Mucosa of descending colon (tissue), 3 donors: ENCODE measurements around the gene SLC25A43. TPM values are rescaled to one million over a fixed set of nuclear protein-coding genes. Genes with fewer than 3 reads are reported as not detected.
A peak's percentile ranks its signal among the peaks of the same experiment; 100 is the strongest.

Experiments used
- ATAC-seq: fragments of 200-7000 bp; cut with Tn5 transposase; one replicate; pipeline ENCODE4 v1.9.1; 2020; ENCODE audit warnings: mild to moderate bottlenecking, moderate library complexity
- DNase-seq, 3 donors: peaks; one replicate each; pipeline ENCODE4 v3.0.0-alpha.2; 2020
- H3K36me3 ChIP-seq: fragments of 200-600 bp; one replicate; pipeline ENCODE4 v1.8.0; 2021; ENCODE audit warnings: low read depth, mild to moderate bottlenecking
- H3K4me1 ChIP-seq: fragments of 200-600 bp; one replicate; pipeline ENCODE4 v1.8.0; 2021; ENCODE audit warnings: low read depth, mild to moderate bottlenecking
- H3K4me3 ChIP-seq: fragments of 200-600 bp; one replicate; pipeline ENCODE4 v1.8.0; 2021; ENCODE audit warnings: mild to moderate bottlenecking
- H3K9me3 ChIP-seq: fragments of 200-600 bp; one replicate; pipeline ENCODE4 v1.8.0; 2021; ENCODE audit warnings: mild to moderate bottlenecking
- intact Hi-C, 2 donors: fragments of 100-400 bp; cut with DNase I in 1 of 2; cut with micrococcal nuclease in 1 of 2; formaldehyde crosslinking; loops; one replicate each; pipeline versions ENCODE4 v1.11.0 to v1.11.1; 2022; cut with DNase I, micrococcal nuclease
- total RNA-seq, 3 donors: library from RNA; stranded (reverse); fragmentation: NEBNext Ultra II Directional in 2 of 3; extraction: Animal tissue kit (Norgen Biotek cat#: 25700) in 2 of 3; gene quantifications; one replicate each; pipeline versions ENCODE4 v1.2.1 to v1.2.4, GENCODE V29; 2021 to 2023
- TF ChIP-seq, protein P1 (sequence below): fragments of 200-600 bp; IDR thresholded peaks from one replicate; pipeline ENCODE4 v1.8.0; 2022; ENCODE audit warnings: antibody characterized with exemption, mild to moderate bottlenecking
- donor health status: DM: no; HTN: no; CAD: no; lungs with moderate emphysema.
- donor health status: DM: no; HTN: no; CAD: no.
- donor health status: DM: no; HTN: yes; CAD: no.

The SLC25A43 gene
- total RNA-seq, 3 donors from 2014 or later = 19.3 to 31.2 (median 23.3) TPM

DNA sequence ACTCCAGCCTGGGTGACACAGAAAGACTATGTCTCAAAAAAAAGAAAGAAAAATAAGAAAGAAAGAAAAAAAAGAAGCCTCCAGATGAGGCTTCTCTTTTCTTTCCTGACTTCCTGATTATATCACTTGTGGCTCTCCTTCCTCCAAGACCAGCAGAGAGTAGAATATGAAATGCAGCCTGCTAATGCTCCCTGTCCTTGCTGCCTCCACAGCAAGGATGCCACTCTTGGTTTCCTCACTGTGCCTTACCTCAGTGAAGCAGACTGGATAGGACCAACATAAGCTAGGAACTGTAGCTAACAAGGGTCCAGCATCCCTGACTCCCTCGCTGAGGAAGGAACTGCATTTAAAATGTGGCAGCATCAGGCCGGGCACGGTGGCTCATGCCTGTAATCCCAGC lies 11.7 kb downstream of the SLC25A43 start:
- no peak overlapping the region for H3K4me3 ChIP-seq
- intact Hi-C loops = no loop called here
- TF ChIP-seq, protein P1, sequence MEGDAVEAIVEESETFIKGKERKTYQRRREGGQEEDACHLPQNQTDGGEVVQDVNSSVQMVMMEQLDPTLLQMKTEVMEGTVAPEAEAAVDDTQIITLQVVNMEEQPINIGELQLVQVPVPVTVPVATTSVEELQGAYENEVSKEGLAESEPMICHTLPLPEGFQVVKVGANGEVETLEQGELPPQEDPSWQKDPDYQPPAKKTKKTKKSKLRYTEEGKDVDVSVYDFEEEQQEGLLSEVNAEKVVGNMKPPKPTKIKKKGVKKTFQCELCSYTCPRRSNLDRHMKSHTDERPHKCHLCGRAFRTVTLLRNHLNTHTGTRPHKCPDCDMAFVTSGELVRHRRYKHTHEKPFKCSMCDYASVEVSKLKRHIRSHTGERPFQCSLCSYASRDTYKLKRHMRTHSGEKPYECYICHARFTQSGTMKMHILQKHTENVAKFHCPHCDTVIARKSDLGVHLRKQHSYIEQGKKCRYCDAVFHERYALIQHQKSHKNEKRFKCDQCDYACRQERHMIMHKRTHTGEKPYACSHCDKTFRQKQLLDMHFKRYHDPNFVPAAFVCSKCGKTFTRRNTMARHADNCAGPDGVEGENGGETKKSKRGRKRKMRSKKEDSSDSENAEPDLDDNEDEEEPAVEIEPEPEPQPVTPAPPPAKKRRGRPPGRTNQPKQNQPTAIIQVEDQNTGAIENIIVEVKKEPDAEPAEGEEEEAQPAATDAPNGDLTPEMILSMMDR = no peak
- no peaks in the 10 kb centered on the region for H3K9me3 ChIP-seq
- peak; percentile 42 for ATAC-seq
- H3K36me3 ChIP-seq = no peaks in the 10 kb centered on the region
- H3K4me1 ChIP-seq = peaks cover 6% of the 10 kb centered on the region
- no peak for DNase-seq

DNA sequence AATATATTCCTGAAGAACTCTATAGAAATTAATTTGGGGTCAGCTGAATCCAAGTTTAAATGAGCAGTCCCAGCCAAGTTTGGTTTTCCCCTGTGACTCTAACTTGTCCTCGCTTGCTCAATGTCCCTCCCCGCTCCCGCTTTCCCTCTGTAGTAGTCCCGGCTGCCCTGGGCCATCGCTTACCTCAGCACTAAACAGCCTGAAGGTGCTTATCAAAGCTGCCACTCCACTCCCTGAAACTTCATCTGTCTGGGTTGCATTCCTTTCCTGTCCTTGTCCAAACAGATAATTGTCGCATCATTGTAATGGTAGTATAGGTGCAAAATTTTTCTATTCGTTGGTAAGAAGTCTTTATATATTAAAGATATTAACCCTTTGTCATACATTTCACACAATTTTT lies 12.8 kb downstream of the SLC25A43 start:
- Histone ChIP-seq H3K4me3 (no peak overlapping the region), H3K4me1 (peaks cover 6% of the 10 kb centered on the region), H3K36me3 (no peaks in the 10 kb centered on the region), H3K9me3 (no peaks in the 10 kb centered on the region)
- intact Hi-C loops = no loop called here
- TF ChIP-seq, protein P1 = no peak
- DNase-seq (no peak), ATAC-seq (no peak)

DNA sequence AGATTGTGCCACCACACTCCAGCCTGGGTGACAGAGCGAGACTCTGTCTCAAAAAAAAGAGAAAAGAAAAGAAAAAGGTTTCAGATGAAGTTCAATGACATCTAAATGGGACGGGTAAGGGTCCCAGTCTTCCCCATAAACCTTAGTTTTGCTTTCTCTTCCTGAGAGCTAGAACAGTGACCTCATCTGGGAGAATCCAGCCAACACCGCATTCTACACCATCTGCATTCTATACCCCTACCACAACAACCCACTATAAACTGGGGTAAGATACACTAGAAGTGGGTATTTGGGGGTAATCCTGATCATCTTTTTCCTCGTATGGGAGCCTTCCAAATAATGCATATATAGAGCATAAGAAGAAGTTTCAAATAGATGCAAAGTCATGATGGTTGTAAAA lies 18.2 kb downstream of the SLC25A43 start:
- intact Hi-C loops = no loop called here

DNA sequence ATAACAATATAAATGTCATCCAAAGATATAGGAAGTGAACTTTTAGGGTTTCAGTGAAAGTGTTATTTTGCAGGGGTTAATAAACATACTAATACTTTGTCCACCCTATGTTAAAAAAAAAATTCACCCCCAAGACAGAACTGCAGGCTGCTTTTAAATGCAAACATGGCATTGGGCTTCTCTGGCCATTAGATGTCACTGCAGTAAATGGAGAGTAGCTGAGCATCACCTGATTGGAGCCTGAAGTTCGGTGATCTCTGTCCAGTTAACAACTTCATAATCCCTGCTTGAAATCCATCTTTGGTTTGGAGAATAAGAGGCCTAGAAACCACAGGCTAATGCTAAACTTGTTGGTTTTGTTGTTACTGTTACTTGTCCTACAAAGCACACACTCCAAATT lies 18.7 kb downstream of the SLC25A43 start:
- TF ChIP-seq, protein P1 = no peak
- Histone ChIP-seq H3K36me3 (no peaks in the 10 kb centered on the region), H3K4me1 (no peaks in the 10 kb centered on the region), H3K4me3 (no peak overlapping the region), H3K9me3 (no peaks in the 10 kb centered on the region)
- no peak for DNase-seq
- peak; percentile 50 for ATAC-seq
- intact Hi-C loops = no loop called here

More for the DNA sequence above, 18.2 kb downstream of the SLC25A43 start:
- H3K4me1 ChIP-seq = no peaks in the 10 kb centered on the region
- DNase-seq (no peak), ATAC-seq (no peak)
- no peaks in the 10 kb centered on the region for H3K9me3 ChIP-seq
- TF ChIP-seq, protein P1 = no peak
- no peaks in the 10 kb centered on the region for H3K36me3 ChIP-seq
- no peak overlapping the region for H3K4me3 ChIP-seq

DNA sequence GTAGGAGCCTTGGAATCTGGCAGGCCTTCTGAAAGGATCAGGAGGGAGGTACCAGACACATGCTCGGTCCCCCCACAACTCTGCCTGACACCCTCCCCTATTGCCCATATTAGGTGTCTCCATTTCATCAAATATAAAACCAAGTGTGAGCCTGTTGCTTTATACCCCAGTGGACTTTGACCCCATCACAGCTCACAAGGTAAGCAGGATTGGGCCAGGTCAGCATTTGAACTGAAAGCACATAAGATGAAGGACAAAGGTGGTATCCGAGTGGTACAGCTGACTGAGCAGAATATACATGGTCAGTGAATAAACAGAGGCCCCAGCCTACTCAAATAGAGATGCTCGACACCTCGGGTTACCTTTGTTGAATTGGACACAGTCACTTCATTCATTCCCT lies 20.0 kb downstream of the SLC25A43 start:
- ATAC-seq = peak; percentile 72
- intact Hi-C loops = no loop called here
- DNase-seq = peak in 1 of 3 donors; percentile 39
- no peak overlapping the region for H3K4me3 ChIP-seq
- H3K36me3 ChIP-seq = no peaks in the 10 kb centered on the region
- H3K4me1 ChIP-seq = no peaks in the 10 kb centered on the region
- TF ChIP-seq, protein P1 = no peak
- H3K9me3 ChIP-seq = no peaks in the 10 kb centered on the region

DNA sequence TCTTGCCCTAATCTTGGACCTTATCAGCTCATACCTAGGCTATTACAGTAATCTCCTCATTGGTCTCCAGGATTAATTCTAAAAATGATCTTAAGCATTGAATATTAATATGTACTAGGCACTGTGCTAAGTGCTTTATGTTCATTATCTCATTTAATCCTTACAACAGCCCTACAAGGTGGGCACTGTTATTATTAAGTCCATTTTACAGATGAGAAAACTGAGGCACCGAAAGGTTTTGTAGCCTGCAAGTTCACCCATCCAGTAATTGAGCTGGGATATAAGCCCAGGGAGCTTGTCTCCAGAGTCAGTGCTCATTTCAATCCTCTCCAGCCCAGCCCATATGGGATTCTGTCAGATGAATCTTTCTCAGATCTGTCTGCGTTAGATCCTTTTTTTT lies 20.8 kb downstream of the SLC25A43 start:
- intact Hi-C loops = no loop called here
- Histone ChIP-seq H3K4me1 (no peaks in the 10 kb centered on the region), H3K36me3 (no peaks in the 10 kb centered on the region), H3K9me3 (no peaks in the 10 kb centered on the region), H3K4me3 (no peak overlapping the region)
- ATAC-seq (no peak), DNase-seq (no peak)
- TF ChIP-seq, protein P1 = no peak
